Effector memory CD4-positive, alpha-beta T cell (primary cell): Measurements from ENCODE around the gene NSDHL.

Experiments
- DNase-seq, 3 donors: peaks; one replicate each; pipeline ENCODE4 v3.0.0-alpha.2; 2020
- H3K27ac ChIP-seq: 2 replicates; pipeline ENCODE4 v1.7.0; 2013; ENCODE audit warnings: mild to moderate bottlenecking, low read length, moderate library complexity; ENCODE audit not compliant: insufficient read depth, poor library complexity, severe bottlenecking
- H3K27me3 ChIP-seq: replicated peaks from 2 replicates; pipeline ENCODE4 v1.7.0; 2013; ENCODE audit warnings: mild to moderate bottlenecking, low read length; ENCODE audit not compliant: insufficient read depth, control insufficient read depth, poor library complexity, severe bottlenecking
- H3K36me3 ChIP-seq: 2 replicates; pipeline ENCODE4 v1.7.0; 2013; ENCODE audit warnings: mild to moderate bottlenecking, low read length, moderate library complexity; ENCODE audit not compliant: control insufficient read depth, insufficient read depth
- H3K4me1 ChIP-seq: 2 replicates; pipeline ENCODE4 v1.7.0; 2013; ENCODE audit warnings: low read length, mild to moderate bottlenecking; ENCODE audit not compliant: control insufficient read depth, insufficient read depth, poor library complexity, severe bottlenecking
- H3K4me3 ChIP-seq: 2 replicates; pipeline ENCODE4 v1.7.0; 2013; ENCODE audit warnings: low read length, low read depth, mild to moderate bottlenecking; ENCODE audit not compliant: insufficient read depth, poor library complexity, severe bottlenecking
- H3K9me3 ChIP-seq: 2 replicates; pipeline ENCODE4 v1.7.0; 2013; ENCODE audit warnings: mild to moderate bottlenecking, low read length, moderate library complexity; ENCODE audit not compliant: control insufficient read depth

The NSDHL gene

GRCh38 chrX:152892999-152893891 lies 62.4 kb downstream of the NSDHL start:
- H3K27ac ChIP-seq = no peak overlapping the region
- peaks cover 2% of the 10 kb centered on the region for H3K27me3 ChIP-seq
- H3K4me1 ChIP-seq = no peaks in the 10 kb centered on the region
- no peaks in the 10 kb centered on the region for H3K36me3 ChIP-seq
- no peaks in the 10 kb centered on the region for H3K9me3 ChIP-seq
- H3K4me3 ChIP-seq = no peak overlapping the region
- no peak for DNase-seq

DNA sequence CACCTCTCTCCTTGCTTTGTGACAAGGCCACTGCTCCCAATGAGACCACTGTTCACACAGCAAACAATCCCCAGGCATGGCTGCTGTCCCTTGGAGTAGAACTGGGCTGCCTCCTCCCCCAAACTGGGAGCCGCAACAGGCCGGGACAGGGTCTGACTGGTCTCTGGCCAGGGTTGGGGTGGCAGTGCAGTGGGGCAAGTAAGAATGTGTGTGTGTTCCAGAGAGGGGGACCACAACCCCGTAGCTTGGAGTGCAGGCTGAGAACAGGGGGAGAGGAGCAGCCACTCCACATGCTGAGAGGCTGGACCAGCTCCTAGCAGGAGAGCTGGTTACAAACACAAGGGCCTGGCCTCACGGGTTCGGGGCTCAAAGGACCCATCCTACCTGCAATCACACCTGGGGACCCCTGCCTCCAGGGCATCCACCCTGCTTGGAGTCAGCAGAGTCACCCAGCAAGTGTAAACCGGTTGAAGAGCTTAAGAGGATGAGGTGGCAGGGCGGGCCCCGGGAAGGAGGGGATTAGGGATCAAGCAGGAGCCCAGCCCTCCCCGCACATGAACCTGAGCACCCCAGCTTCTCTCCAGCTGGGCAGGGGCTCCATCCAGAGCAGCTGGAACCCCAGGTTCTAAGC lies 63.2 kb downstream of the NSDHL start:
- Histone ChIP-seq H3K9me3 (no peaks in the 10 kb centered on the region), H3K4me1 (no peaks in the 10 kb centered on the region), H3K27me3 (peaks cover 4% of the 10 kb centered on the region), H3K4me3 (no peak overlapping the region), H3K27ac (no peak overlapping the region), H3K36me3 (no peaks in the 10 kb centered on the region)
- no peak for DNase-seq

- Histone ChIP-seq H3K4me1 (no peaks in the 10 kb centered on the region), H3K27ac (no peak overlapping the region), H3K27me3 (peaks cover 4% of the 10 kb centered on the region), H3K9me3 (no peaks in the 10 kb centered on the region), H3K4me3 (no peak overlapping the region), H3K36me3 (no peaks in the 10 kb centered on the region)
- no peak for DNase-seq
Measured at GRCh38 chrX:152895121-152895520, 64.3 kb downstream of the NSDHL start.

DNA sequence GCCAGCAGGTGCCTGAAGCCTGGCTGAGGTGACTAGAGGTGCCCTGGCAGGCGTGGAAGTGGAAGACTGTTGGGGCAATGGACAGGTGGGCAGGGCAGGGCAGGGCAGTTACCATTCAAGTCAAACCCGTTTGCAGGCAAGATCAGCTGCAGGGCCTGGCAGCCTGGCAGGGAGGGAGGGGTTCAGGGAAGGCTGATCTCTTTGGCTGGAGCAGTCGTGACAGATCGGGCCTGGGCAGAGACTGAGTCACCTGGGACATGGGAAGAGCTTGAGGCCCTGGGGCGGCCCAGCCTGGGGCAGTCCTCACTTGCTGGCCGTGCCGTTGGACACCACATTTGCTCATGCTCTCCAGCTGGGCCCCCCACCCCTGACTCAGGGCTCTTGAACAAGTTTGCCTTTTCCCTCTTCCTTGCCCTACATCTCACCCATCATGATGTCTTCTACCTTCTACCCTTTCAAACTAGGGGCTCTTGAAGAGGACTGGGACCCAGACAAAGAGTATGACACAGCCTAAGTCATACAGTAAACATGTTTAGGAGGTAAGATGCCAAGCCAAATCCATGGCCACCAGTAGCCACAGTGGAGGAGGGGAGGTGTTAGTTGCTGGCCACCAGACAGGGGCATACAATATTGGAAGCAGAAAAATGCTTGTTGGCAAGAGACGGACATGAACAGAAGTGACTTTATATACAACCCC lies 65.0 kb downstream of the NSDHL start:
- Histone ChIP-seq H3K4me3 (no peak overlapping the region), H3K4me1 (no peaks in the 10 kb centered on the region), H3K36me3 (no peaks in the 10 kb centered on the region), H3K27ac (no peak overlapping the region), H3K27me3 (peaks cover 4% of the 10 kb centered on the region), H3K9me3 (no peaks in the 10 kb centered on the region)
- no peak for DNase-seq

- Histone ChIP-seq H3K27me3 (peaks cover 4% of the 10 kb centered on the region), H3K27ac (no peak overlapping the region), H3K36me3 (no peaks in the 10 kb centered on the region), H3K4me3 (no peak overlapping the region), H3K9me3 (no peaks in the 10 kb centered on the region), H3K4me1 (no peaks in the 10 kb centered on the region)
- no peak for DNase-seq
Measured at GRCh38 chrX:152896450-152896849, 65.6 kb downstream of the NSDHL start.

GRCh38 chrX:152897222-152898131 lies 66.6 kb downstream of the NSDHL start, which contains the start of gene ZNF185:
TSS of gene ZNF185 (plus strand) at chrX:152898067. CDS start at chrX:152914490, 16,423 bp downstream.
- H3K4me1 ChIP-seq = no peaks in the 10 kb centered on the region
- no peak for DNase-seq

DNA sequence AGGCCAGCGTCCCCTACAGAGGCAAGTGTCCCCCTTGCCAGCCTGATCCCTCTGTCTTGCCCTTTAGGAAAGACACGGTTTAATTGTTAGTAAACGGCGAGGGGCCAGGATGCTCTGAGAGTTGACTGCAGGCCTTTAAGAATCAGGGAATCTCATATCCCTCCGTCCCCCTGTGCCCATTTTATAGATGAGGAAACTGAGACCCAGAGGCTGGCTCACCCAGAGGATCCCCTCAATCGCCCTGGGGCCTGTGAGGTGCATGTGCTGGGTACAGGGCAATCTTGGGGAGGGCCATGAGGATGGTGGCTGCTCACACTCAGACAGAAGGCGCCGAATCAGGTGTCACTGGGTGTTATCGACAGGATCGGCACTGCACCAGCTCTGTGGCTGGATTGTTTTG lies 67.6 kb downstream of the NSDHL start:
- DNase-seq = no peak
- H3K36me3 ChIP-seq = no peaks in the 10 kb centered on the region
- H3K9me3 ChIP-seq = no peaks in the 10 kb centered on the region
- peaks cover 4% of the 10 kb centered on the region for H3K27me3 ChIP-seq
- H3K27ac ChIP-seq = no peak overlapping the region
- no peak overlapping the region for H3K4me3 ChIP-seq
- no peaks in the 10 kb centered on the region for H3K4me1 ChIP-seq

More at GRCh38 chrX:152897222-152898131, 66.6 kb downstream of the NSDHL start, which contains the start of gene ZNF185:
- Histone ChIP-seq H3K4me3 (no peak within 1 kb of the TSS), H3K27me3 (peaks cover 4% of the 10 kb centered on the region), H3K36me3 (no peaks in the 10 kb centered on the region), H3K9me3 (no peaks in the 10 kb centered on the region), H3K27ac (no peak within 1 kb of the TSS)

GRCh38 chrX:152899111-152899873 lies 68.4 kb downstream of the NSDHL start:
- Histone ChIP-seq H3K4me1 (no peaks in the 10 kb centered on the region), H3K36me3 (no peaks in the 10 kb centered on the region), H3K27ac (no peak overlapping the region), H3K9me3 (no peaks in the 10 kb centered on the region), H3K4me3 (no peak overlapping the region), H3K27me3 (peaks cover 4% of the 10 kb centered on the region)
- no peak for DNase-seq
